Fibroblast of mammary gland (primary cell): ENCODE results near the gene C2orf92.
A peak's percentile ranks its signal among the peaks of the same experiment; 100 is the strongest.
"Not testable (repeated sequence)": the region's sequence is repeated elsewhere in the genome, so short reads cannot be mapped to it uniquely, and the experiment has no call there.

Source experiments
- DNase-seq: peaks from one replicate; pipeline ENCODE4 v3.0.0-alpha.2; 2010; ENCODE audit warnings: low read depth
- H3K4me3 ChIP-seq: 2 replicates; pipeline ENCODE4 v1.5.1; 2011; ENCODE audit warnings: low read depth, mild to moderate bottlenecking, low read length, moderate library complexity; ENCODE audit not compliant: control insufficient read depth
- CTCF ChIP-seq: conservative IDR thresholded peaks from 2 replicates; pipeline ENCODE4 v1.5.1; 2011; ENCODE audit warnings: low read depth, low read length, inconsistent platforms; ENCODE audit not compliant: control insufficient read depth, insufficient read depth

C2orf92 gene

GRCh38 chr2:97669448-97669847, at the start of gene C2orf92:
C2orf92 (plus strand) TSS chr2:97669713; CDS start chr2:97669789, 76 bp downstream.
- no peak within 1 kb of the TSS for H3K4me3 ChIP-seq
- no peak for DNase-seq
- no peak for TF ChIP-seq CTCF

- not testable (repeated sequence) for DNase-seq
Observed at GRCh38 chr2:97620492-97620891, 49.0 kb upstream of the C2orf92 start.

GRCh38 chr2:97622976-97623375, 46.5 kb upstream of the C2orf92 start:
- not testable (repeated sequence) for DNase-seq, H3K4me3 ChIP-seq

More at GRCh38 chr2:97620492-97620891, 49.0 kb upstream of the C2orf92 start:
- not testable (repeated sequence) for H3K4me3 ChIP-seq

GRCh38 chr2:97625354-97626048, 44.0 kb upstream of the C2orf92 start:
- not testable (repeated sequence) for H3K4me3 ChIP-seq, DNase-seq

GRCh38 chr2:97626049-97626430, 43.5 kb upstream of the C2orf92 start:
- DNase-seq, H3K4me3 ChIP-seq: not testable (repeated sequence)

GRCh38 chr2:97644023-97644717, 25.3 kb upstream of the C2orf92 start:
- DNase-seq: no peak
- no peak overlapping the region for H3K4me3 ChIP-seq
- no peak for TF ChIP-seq CTCF

GRCh38 chr2:97645112-97645694, 24.3 kb upstream of the C2orf92 start:
- DNase-seq: no peak
- H3K4me3 ChIP-seq: peak overlapping the region; percentile 96
- no peak for TF ChIP-seq CTCF

GRCh38 chr2:97645695-97646629, 23.6 kb upstream of the C2orf92 start, which contains the start of gene COX5B:
COX5B (plus strand) TSS chr2:97646062; CDS start chr2:97646087, 25 bp downstream.
- peak; percentile 93 for DNase-seq
- TF ChIP-seq CTCF: no peak
- H3K4me3 ChIP-seq: peak within 1 kb of the TSS; percentile 96
